OCI-LY7 (cell line): Measurements from ENCODE around the gene RHEX. TPM values are rescaled to one million over a fixed set of nuclear protein-coding genes. Genes with fewer than 3 reads are reported as not detected.

ENCODE experiments used
- BruUV-seq: library from RNA; stranded (reverse); fragments of 400-500 nt; replicated peaks from 2 replicates; lab custom pipeline; 2021; lab: Mats Ljungman, UMichigan
- CTCF ChIA-PET: fragments of 300-600 bp; sonication (Branson Sonifier 250); formaldehyde crosslinking; loops from one replicate; lab custom pipeline; 2022; ENCODE audit warnings: antibody characterized with exemption; ENCODE audit not compliant: unreplicated experiment; lab: Charles Lee
- POLR2A ChIA-PET: fragments of 300-600 bp; sonication (Branson Sonifier 250); formaldehyde crosslinking; loops from one replicate; lab custom pipeline; 2022; ENCODE audit warnings: antibody characterized with exemption; lab: Charles Lee
- DNase-seq: peaks from one replicate; pipeline ENCODE4 v3.0.0-alpha.2; 2015; ENCODE audit warnings: low spot score
- H2AFZ ChIP-seq: fragments of 200-600 bp; sonication (generic), shearing (Covaris generic); 2 replicates; pipeline ENCODE4 v1.6.1; 2014; ENCODE audit warnings: mild to moderate bottlenecking, antibody characterized with exemption, low read length, moderate library complexity
- H3K27ac ChIP-seq: fragments of 200-600 bp; sonication (generic); 2 replicates; pipeline ENCODE4 v1.5.1; 2014; ENCODE audit warnings: mixed run types, low read depth, mild to moderate bottlenecking, moderate library complexity, low read length, inconsistent platforms; ENCODE audit not compliant: poor library complexity, severe bottlenecking
- H3K36me3 ChIP-seq: fragments of 200-600 bp; sonication (generic); 2 replicates; pipeline ENCODE4 v1.6.1; 2014; ENCODE audit warnings: mild to moderate bottlenecking, antibody characterized with exemption, low read length, moderate library complexity, mixed read lengths; ENCODE audit not compliant: insufficient read depth
- H3K4me1 ChIP-seq: fragments of 200-600 bp; sonication (generic); 2 replicates; pipeline ENCODE4 v1.5.1; 2014; ENCODE audit warnings: mild to moderate bottlenecking, low read length; ENCODE audit not compliant: insufficient read depth, poor library complexity, severe bottlenecking
- H3K4me2 ChIP-seq: fragments of 200-600 bp; sonication (generic); 2 replicates; pipeline ENCODE4 v1.6.1; 2014; ENCODE audit warnings: mild to moderate bottlenecking, low read length
- H3K4me3 ChIP-seq: fragments of 200-600 bp; sonication (generic); 2 replicates; pipeline ENCODE4 v1.5.1; 2014; ENCODE audit warnings: mild to moderate bottlenecking, low read depth, low read length; ENCODE audit not compliant: poor library complexity, severe bottlenecking
- H3K79me2 ChIP-seq: fragments of 200-600 bp; sonication (generic); 2 replicates; pipeline ENCODE4 v1.6.1; 2016; ENCODE audit warnings: low read depth, mild to moderate bottlenecking, low read length, moderate library complexity, mixed read lengths; ENCODE audit not compliant: insufficient read depth
- H3K9me2 ChIP-seq: fragments of 200-600 bp; sonication (generic); 2 replicates; pipeline ENCODE4 v1.6.1; 2016; ENCODE audit warnings: mild to moderate bottlenecking, low read length, mixed read lengths; ENCODE audit not compliant: insufficient read depth
- H3K9me3 ChIP-seq: fragments of 200-600 bp; sonication (generic); 2 replicates; pipeline ENCODE4 v1.6.1; 2014; ENCODE audit warnings: mild to moderate bottlenecking, mixed run types, low read length, mixed read lengths
- H4K20me1 ChIP-seq: fragments of 200-600 bp; sonication (generic); 2 replicates; pipeline ENCODE4 v1.6.1; 2014; ENCODE audit warnings: mild to moderate bottlenecking, antibody characterized with exemption, low read length, moderate library complexity, mixed read lengths; ENCODE audit not compliant: insufficient read depth
- CTCF ChIP-seq: fragments of 200-600 bp; sonication (generic); conservative IDR thresholded peaks from 2 replicates; pipeline ENCODE4 v1.5.1; 2014; ENCODE audit warnings: mild to moderate bottlenecking, antibody characterized with exemption, low read length, moderate library complexity, mixed read lengths
- EZH2phosphoT487 ChIP-seq: fragments of 200-600 bp; sonication (generic); IDR thresholded peaks from 2 replicates; pipeline ENCODE4 v1.6.1; 2018; ENCODE audit warnings: low read depth, borderline replicate concordance, mild to moderate bottlenecking, mixed run types, antibody characterized with exemption, low read length, moderate library complexity, mixed read lengths
- intact Hi-C: fragments of 100-400 bp; cut with micrococcal nuclease; formaldehyde crosslinking; loops from one replicate; pipeline ENCODE4 v1.10.0; 2022; ENCODE audit not compliant: unreplicated experiment
- total RNA-seq, 2 experiments: library from RNA; depleted of rRNA in 1 of 2; stranded (reverse); fragments of >200 nt in 1 of 2; shearing (Covaris generic) in 1 of 2; gene quantifications; 2 replicates each; pipeline ENCODE4 v1.2.3, GENCODE V29; 2014 to 2022

The RHEX gene
- total RNA-seq, 2 experiments from 2014 or later, result 5.0 to 9.9 TPM

- H3K9me2 ChIP-seq, result no peaks in the 10 kb centered on the region
- peaks cover 6% of the 10 kb centered on the region for H3K4me1 ChIP-seq
- CTCF ChIA-PET, result no interaction called here
- no peaks in the 10 kb centered on the region for H3K79me2 ChIP-seq
- no peak overlapping the region for H2AFZ ChIP-seq
- H3K9me3 ChIP-seq, result no peaks in the 10 kb centered on the region
- no peak overlapping the region for H3K4me3 ChIP-seq
- POLR2A ChIA-PET, result interaction anchor here (1.0 kb wide), 1 partner anchor 64 kb away, joined by 3 read pairs; no protein-coding TSS in a partner anchor
- no TSS peak for BruUV-seq
- intact Hi-C loops, result no loop called here
- no peaks in the 10 kb centered on the region for H4K20me1 ChIP-seq
- TF ChIP-seq CTCF (no peak), EZH2phosphoT487 (no peak)
- DNase-seq, result no peak
- no peak overlapping the region for H3K4me2 ChIP-seq
- no peak overlapping the region for H3K27ac ChIP-seq
- H3K36me3 ChIP-seq, result no peaks in the 10 kb centered on the region
Observed at GRCh38 chr1:206101351-206102045, 48.5 kb downstream of the RHEX start.

- intact Hi-C loops, result no loop called here
- Histone ChIP-seq H4K20me1 (no peaks in the 10 kb centered on the region), H3K9me2 (no peaks in the 10 kb centered on the region), H3K36me3 (no peaks in the 10 kb centered on the region), H3K4me1 (peaks cover 6% of the 10 kb centered on the region), H3K79me2 (no peaks in the 10 kb centered on the region), H3K4me2 (no peak overlapping the region), H3K4me3 (no peak overlapping the region), H3K27ac (no peak overlapping the region), H2AFZ (no peak overlapping the region), H3K9me3 (no peaks in the 10 kb centered on the region)
- no TSS peak for BruUV-seq
- ChIA-PET CTCF (no interaction called here), POLR2A (interaction anchor here (1.0 to 1.2 kb wide), 3 partner anchors 33 to 390 kb away, joined by 3 to 9 read pairs (median 6); no protein-coding TSS in a partner anchor)
- no peak for DNase-seq
- TF ChIP-seq CTCF, result no peak
- no peak for TF ChIP-seq EZH2phosphoT487
Observed at GRCh38 chr1:206102292-206102936, 49.4 kb downstream of the RHEX start.

GRCh38 chr1:206103979-206104378 is 51.0 kb downstream of the RHEX start:
- no TSS peak for BruUV-seq
- no peak overlapping the region for H3K27ac ChIP-seq
- no peak overlapping the region for H2AFZ ChIP-seq
- no peaks in the 10 kb centered on the region for H4K20me1 ChIP-seq
- H3K4me3 ChIP-seq, result no peak overlapping the region
- no peaks in the 10 kb centered on the region for H3K9me2 ChIP-seq
- intact Hi-C loops, result no loop called here
- ChIA-PET POLR2A (no interaction called here), CTCF (no interaction called here)
- no peak overlapping the region for H3K4me2 ChIP-seq
- H3K36me3 ChIP-seq, result no peaks in the 10 kb centered on the region
- TF ChIP-seq EZH2phosphoT487 (no peak), CTCF (no peak)
- DNase-seq, result no peak
- no peaks in the 10 kb centered on the region for H3K9me3 ChIP-seq
- peaks cover 6% of the 10 kb centered on the region for H3K4me1 ChIP-seq
- H3K79me2 ChIP-seq, result no peaks in the 10 kb centered on the region
